ENCODE results near the gene EDAR.

EDAR gene

DNA sequence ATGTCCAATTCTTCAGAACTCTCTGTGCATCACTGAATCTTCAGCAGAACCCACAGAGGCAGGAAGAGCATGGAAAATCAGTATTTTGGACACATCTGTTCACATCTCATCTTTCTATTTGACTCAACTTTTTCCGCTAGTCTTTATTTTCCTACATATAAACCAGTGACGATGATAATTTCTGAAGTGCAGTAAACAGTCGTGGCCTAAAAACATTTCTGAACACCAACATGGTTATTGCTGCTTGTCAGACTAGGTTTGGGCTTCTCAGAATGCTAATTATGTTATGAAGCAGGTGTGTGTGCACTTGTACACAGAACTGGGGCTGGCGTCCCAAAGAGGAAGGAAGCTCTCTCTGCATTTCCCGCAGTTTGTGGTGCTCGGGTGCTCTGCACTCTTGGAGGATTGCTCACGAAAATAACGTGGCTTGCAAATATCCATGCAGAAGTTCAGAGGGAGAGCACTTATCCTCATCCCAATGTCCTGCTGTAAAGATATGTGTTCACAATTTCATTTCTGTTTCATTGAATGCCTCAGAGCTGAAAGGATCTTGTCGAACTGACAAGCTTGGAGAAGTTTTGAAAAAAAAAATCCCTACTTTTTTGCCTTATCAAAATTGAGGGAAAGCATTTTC, 50.8 kb downstream of the EDAR start:
- no peak for DNase-seq

DNA sequence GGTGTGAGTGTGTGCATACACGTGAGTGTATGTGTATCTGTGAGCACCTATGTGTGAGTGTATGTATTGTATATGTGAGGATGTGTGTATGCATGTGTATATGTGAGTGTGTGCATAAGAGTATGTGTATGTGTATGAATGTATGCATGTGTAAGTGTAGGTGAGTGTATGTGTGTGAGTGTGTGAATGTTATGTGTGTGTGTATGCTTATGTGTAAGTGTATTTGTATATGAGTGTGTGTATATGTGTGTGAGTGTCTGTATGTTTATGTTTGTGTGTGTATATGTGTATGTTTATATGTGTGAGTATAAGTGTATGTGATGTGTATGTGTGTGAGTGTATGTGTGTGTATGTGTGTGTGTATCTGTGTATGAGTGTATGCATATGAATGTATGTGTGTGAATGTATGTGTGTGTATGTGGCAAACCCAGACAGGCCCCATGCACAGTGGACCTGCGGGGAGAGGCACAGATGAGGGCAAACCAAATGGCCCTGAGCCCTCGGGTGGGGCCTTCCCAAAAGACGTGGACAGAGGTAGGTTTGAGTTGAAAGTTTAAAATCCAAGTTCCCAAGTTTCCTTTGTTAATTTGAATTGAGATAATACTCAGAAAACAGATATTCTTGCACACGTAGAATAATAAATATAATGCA, 51.5 kb downstream of the EDAR start:
- no peak for DNase-seq

DNA sequence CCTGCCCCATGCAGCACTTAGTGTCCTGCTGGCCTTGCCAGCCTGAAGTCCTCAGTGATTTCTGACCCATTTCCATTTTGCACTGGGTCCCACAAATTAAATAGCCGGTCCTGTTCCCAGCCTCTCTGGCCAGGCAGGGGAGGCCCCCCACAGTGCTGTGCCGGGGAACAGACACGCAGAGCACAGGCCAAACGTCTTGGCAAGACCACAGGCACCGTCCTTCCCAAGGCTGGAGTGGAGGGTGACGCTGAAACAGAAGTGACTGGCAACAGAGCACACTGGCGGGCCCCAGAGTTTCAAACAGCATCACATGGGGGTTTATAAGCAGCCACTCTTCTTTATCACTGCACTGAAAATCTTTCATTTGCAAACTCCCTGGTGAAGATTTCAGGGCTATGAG, 52.2 kb downstream of the EDAR start:
- no peak for DNase-seq

DNA sequence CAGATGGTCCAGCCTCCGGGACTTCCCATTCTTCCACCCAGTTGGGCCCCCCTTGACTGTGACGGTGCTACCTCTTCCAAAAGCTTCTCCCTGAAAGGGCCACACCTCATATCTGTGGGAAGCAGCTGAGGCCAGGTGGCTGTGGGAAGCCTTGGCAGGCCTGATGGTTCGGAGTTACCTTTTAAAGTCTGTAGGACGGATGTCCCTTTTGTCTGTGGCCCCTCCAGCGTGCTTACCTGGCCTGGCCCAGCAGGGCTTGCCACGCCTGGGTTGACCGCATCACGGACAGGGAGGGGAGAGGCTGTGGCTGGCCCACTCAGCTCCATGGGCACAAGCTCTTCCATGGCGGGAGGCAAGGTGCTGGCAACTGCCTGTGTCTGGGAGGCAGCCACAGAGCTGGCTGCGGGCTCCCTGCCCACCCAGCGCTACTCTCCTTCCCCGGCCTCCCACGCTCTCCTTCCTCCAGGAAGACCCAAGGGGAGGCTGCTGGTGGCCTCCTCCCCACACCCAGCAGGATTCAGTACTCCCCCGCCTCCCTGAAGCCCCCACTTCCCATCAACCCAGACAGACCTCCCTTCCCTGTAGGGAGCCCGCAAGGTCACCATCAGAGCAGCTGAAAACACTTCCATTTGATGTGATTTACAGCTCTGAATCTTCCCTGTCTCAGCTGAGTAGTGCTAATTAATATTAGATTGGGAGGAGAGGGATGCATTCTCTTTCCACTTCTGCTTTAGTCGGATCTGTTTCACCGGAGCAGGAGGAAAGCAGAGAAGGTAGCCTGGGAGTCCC, 52.8 kb downstream of the EDAR start:
- no peak for DNase-seq

DNA sequence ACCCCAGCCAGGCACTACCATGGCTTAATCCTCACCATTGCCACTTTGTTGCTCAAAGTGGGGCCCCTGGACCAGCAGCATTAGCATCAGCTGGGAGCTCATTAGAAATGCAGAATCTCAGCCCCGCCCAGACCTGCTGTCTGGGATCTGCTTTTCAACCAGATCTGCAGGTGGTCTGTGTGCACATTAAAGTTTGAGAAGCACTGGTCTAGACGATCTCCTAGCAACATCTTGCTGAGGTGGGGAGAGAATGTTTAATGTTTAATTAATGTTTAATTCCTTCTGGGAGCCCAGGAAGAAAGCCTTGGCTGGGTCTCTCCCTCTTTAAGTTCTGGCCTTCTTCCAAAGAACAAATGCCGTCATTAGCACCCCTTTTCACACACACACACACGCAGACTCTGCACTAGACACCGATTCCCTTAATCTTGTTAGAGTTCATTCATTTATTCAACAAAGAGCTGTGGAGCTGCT, 53.7 kb downstream of the EDAR start:
- no peak for DNase-seq

DNA sequence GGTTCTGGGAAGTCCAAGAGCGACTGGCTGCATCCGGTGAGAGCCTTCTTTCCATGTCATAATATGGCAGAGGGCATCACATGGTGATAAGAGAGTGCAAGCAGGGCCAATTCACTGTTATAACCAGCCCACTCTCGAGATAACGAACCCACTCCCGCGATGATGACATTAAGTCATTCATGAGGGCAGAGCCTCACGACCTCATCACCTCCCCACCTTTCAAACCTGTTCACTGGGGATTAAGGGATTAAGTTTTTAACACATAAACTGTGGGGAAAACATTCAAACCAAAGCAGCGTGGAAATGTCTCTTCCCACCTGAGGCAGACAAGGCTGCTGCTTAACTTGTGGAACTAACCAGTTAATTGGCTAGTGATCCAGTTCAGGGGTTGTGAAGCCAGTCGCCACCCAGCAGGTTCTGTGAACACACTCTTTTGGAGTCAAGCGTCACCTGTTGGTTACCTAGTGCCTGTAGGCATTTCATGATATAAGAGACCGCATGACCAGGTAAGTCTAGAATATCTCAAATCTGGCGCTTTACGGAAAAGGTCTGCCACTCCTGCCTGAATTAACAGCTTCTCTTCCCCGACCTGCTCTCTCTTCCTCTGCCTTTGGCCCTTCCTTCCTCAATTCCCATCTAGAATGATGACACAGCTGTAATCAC, 54.3 kb downstream of the EDAR start:
- DNase-seq: no peak

DNA sequence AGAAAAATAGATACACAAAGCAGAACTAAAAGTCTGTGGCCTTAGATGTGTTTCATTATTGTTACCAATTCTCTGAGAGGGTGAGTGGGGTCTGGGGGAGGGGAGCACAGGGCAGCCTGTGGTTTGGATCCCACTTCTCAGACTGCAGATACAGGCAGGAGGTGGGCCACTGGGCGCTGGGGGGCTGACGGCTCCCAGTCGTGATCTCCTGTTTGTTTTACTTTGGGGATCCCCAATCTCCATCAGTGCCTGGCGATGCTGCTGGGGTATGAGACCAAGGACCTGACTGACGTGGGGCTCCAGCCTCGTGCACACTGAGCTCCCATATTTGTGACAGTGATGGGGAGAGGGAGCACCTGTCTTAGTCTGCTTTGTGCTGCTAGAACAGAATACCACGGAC, 54.9 kb downstream of the EDAR start:
- no peak for DNase-seq

DNA sequence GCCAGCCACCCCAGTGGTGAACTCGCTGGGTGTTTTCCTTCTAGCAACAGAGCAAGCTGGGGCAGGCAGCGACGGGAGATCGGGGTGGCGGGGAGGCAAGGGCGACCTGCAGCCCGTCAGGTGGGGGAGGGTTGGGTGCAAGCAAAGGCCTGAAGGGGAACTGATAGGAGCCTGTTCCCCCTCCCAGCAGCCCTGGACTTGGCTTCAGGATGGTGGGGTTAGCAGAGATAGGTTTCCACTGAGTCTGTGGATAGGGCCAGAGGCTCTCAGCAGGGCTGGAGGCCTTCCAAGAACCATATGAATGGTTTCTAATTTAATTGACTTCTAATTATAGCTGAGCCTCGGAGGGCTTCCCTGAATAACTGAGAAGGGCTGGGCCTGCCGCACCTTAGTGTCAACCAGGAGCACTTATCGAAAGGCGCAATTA, 55.3 kb downstream of the EDAR start:
- DNase-seq: no peak

DNA sequence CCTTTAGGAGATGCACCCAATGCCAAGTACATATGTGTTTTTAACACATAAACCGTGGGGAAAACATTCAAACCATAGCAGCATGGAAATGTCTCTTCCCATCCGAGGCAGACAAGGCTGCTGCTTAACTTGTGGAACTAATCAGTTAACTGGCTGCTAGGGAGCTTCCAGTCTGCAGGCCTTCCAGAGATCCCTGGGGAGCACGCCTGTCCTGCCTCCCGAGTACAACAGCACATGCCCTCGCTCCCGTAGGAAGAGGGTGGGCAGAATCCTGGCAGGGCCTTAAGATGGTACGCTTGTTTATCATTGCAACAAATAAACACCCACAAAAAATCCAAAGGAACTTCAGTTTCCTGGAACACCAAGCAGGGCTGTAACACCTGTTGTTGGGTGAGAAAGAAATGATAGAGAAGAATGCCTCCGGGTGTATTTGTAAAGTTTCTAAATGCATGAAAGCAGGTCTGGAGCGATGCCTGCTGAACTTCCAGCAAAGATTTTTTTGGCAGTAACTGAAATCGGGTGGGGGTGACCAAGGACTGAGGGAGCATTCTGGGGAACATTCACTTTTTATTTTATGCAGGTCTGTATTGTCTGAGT, 56.2 kb downstream of the EDAR start:
- DNase-seq: no peak

DNA sequence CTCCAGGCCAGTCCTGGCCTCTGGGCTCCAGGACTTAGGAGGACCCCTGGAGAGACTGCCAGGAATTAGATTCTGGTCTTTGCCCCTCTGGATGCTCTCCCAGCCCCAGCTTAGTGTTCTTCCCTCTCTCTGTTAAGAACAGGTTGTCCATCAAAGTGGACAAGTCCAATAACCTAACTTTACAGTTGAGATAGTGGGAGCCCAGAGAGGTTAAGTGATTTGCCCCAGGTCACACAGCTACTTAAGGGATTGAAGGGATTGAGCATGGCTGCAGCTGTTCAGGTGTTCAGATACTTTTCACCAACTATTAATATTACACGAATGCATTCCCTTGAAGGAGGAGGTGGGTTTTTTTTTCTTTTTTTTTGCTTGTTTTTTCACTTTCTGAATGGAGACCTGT, 57.6 kb downstream of the EDAR start:
- DNase-seq: no peak

DNA sequence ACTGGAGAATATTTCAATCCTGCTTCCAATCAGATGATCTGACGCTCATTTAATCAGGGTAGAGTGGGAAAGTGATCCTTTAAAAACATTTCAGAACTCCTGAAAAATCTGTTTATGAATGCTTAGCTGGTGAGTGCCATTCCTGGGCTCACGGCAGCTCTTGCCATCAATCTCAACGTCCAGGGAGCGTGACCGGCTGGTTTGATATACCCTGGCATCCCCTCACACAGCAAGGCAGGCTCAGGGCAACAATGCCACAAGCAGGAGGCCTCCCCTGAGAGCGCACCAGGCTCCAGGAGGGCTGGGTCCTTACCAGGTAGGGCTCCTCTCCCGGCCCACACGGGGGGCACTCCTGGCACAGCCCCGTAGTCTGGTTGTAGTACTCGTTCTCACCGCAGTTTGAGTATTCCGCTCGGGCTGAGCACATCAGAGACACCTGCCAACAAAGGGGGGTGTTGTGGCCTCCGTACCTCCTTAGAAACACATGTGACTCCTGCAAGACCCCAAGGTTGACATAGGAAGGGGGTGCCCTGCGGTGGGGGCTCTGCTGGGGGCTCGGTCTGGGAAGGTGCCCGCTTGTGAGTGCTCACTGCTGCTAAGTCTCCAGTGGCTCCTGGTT, 59.1 kb downstream of the EDAR start:
- no peak for DNase-seq

DNA sequence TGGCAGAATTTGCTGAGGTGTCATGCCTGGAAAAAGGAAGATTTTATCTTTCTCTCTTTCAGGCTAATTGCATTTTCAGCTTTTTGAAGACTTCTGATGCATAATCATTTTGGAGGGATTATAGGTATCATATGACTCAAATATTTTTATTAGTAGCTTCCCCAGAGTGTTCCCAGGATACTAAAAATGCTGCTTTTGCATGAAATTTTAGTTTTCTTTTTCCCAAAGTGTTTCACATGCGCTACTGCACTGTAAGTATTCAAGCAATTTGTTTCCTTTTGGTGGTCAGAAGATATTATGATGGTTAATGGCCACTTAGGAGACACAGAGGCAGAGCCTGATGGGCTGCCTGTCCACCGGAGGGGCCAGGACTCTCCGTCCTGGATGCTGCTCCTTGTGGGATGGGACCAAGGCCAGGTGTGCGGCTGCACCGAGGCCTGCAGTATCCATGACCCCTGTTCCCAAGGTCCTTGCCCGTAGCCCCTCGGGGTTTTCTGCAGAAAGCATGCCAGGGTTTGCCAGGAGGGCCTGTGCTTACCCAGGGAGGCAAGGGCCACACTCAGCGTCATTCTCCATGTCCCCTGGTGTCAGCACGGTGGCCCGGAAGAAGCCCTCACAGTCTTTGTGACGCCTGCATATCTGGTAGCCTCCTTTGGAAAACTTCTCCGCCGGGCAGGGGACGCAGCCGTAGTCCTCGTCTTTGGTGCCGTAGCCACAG, 60.2 kb downstream of the EDAR start:
- DNase-seq: no peak

DNA sequence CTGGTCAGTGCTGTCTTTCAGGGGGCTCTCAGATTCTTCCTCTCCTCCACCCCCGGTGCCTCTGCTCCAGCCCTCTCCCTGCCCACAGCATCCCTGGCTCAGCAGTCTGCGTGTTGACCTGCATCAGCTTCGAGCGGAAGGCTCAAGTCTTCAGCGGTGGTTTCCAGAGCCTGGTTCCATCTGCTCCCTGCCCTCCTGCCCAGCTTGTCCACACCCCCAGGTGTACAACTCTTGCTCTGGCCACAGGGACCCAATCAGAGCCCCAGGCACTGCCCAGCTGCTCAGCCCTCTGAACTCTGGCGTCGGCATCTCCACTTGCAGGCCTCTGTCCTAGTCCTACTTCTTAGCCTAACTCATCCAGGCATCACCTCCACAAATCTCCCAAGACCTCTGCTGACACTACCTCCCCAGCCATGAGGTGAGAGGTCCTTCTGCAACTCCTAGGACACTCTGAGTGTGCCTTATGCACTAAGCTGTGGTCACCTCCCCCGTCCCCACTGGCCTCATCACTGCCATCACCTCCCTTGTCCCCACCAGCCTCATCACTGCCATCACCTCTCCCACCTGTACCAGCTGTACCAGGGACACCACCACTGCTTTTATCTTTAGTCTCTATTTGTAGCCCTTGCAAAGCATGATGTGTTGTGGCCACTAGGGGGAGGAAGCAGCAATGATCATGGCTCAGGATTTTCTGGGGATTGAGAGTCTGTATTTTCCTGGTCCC, 60.9 kb downstream of the EDAR start:
- DNase-seq: peak in 1 of 2 donors; percentile 35

DNA sequence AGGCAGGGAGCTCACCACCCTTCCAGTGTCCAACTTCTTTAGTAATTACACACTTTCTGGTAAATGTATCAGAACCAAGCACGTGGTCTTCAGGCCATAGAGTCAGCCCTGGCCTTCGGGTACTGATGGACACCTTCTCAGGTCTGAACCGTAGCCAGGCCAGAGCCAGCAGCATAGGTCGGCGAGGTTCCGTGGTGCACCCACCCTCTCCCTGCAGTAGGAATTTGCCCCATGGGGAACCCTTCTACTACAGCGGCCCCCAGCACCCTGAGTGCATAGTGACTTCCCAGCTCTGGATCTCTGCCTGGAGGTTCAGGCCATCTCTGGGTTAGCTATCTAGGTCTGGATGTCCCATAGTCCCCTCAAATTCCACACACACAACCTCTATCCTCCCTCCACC, 61.6 kb downstream of the EDAR start:
- no peak for DNase-seq

DNA sequence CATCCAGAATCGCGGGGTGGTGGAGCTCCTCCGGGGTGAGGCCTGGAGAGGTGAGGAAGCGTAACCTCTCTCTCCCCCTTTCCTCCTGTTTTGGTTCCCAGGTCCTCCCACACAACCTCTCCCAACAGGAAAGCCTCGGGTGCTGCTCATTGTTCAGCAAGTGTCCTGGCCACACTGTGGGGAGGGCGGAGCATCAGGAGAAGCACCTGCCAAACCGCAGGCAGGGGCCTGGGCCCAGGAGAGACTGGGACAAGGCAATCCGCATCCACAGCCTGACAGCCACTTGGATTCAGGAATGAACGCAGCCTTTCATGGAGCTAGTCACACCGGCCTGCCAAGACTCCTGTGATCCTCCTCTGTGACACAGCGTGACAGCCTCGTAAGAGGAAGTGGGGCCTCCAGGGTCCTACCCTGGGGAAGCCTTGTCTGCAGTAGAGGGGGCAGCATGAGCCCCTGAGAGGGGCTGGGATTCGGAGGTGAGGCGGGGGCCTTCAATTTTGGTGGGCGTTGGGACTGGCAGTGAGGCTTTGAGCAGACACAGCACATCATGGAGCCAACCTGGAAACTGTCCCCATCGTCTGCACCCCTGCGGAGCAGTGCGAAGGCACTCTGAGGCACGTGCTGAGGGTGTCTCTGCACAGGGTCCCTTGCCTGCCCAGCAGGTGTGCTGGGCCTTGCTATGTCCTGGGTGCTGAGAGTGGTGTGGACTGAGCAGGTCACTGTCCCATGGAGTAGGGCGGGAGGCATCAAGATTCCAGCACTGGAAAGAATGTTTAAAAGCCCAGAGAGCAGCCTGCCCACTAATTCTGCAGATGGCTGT, 62.2 kb downstream of the EDAR start:
- no peak for DNase-seq

DNA sequence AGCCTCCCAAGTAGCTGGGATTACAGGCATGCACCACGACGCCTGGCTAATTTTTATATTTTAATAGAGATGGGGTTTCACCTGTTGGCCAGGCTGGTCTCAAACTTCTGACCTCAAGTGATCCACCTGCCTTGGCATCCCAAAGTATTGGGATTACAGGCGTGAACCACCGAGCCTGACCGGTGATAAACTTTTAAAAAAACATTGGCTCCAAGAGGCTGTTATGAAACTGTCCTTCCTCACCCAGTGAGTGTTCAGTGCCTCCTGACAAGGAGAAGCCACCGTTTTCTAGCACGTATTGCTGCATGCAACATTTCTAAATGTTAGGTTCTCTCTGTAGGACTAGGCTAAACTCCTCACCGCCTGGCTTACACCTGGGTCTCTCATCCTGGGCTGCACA, 63.3 kb downstream of the EDAR start:
- DNase-seq: no peak

DNA sequence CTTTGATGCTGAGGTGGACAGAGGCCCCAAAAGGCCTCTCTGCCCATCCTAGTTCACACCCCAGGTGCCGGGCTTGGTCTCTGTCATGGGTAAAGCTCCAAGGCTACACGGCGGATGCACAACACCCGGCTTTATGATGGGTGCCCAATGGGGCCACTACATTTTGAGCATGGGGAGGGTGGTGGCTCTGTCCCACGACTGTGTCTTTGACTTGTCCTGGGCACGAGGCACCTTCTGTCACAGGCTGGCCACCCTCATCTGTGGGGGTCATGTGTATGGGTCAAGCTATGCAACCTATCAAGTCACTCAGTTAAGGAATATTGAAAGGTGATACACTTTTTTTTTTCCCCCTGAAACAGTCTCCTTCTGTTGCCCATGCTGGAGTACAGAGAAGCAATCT, 63.7 kb downstream of the EDAR start:
- no peak for DNase-seq

DNA sequence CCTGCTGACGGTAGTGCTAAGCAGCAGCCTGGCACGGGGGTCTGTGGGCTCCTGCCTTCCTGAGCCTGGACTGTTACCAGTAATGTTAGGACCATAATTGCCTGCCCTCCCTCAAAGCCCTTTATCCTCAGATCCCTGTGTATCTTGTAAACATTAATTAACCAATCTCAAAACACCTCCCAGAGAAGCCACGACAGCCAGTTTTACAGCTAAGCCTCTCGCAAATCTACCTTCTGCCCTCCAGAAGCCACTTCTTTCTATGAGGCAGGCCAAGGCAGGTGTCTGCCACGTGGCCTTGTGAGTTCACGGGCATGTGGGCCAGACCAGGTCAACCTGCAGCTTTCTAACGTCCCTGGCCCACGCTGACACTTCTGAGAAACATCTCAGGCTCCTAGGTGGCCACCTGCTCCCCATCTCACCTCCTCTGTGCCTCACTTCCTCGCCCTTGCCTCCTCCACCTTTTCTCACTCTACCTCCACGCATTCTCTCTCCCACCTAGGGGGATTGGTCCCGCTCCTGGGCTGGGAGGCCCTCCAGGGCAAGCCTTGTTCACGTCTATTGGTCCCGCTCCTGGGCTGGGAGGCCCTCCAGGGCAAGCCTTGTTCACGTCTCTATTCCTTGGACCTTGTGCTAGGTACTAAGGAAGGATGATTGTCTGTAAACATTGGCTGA, 64.3 kb downstream of the EDAR start:
- DNase-seq: no peak

DNA sequence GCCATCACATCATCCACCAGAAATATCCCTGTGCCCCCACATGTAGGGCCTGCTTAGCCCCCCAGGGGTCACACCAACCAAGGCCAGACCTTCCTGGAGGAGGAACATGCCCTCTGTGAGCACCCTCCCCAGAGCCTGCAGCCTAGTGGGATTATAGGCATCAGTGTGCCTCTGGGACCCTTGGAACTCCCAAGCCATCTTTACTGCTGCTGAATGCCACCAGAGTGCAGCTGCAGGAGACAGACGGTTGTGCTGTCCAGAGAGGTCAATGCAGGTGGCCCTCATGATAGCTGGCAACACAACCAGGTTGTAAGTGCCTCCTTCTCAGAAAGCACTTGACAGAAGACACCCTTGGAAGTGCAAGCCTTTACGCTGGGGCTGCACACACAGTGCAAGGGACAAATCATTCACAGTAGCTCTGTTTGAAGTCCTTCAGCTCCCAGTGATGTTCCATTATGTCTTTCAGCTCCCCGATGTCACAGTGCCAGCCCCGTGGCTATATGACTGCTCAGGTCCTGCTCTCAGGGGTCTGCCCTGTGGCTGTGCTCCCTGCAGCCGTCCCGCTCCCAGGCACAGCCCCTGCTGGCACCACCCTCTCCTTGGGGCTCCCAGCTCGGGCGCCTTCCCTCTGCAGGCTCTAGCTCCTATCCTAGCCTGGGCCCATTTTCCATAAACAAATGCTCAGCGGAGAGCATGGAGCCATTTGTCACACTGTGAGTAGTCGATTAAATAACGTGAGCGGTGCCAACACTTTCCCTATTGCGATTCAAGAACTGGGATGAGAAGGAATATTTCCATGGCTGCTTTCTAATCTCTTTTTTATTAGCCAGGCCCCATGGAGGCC, 65.1 kb downstream of the EDAR start:
- no peak for DNase-seq

Data from inflammatory macrophage treated with lipopolysaccharide for 1 hour (primary cell).